Muscle of leg (tissue), 11 donors: ENCODE measurements around the gene DCAF15. TPM values are rescaled to one million over a fixed set of nuclear protein-coding genes. Genes with fewer than 3 reads are reported as not detected.
A peak's percentile ranks its signal among the peaks of the same experiment; 100 is the strongest.

Source experiments
- DNase-seq: peaks from one replicate; pipeline ENCODE4 v3.0.0; 2013
- H3K27ac ChIP-seq: one replicate; pipeline ENCODE4 v1.5.1; 2013; ENCODE audit warnings: mild to moderate bottlenecking, low read length, control low read depth
- H3K27me3 ChIP-seq: one replicate; pipeline ENCODE4 v1.6.1; 2013; ENCODE audit warnings: low read length; ENCODE audit not compliant: control insufficient read depth, insufficient read depth
- H3K36me3 ChIP-seq: one replicate; pipeline ENCODE4 v1.6.1; 2013; ENCODE audit warnings: low read length; ENCODE audit not compliant: control insufficient read depth, insufficient read depth
- H3K4me1 ChIP-seq: one replicate; pipeline ENCODE4 v1.6.1; 2013; ENCODE audit warnings: low read length; ENCODE audit not compliant: control insufficient read depth, insufficient read depth
- H3K4me3 ChIP-seq: one replicate; pipeline ENCODE4 v1.5.1; 2013; ENCODE audit warnings: low read length, control low read depth
- H3K9me3 ChIP-seq: replicated peaks from 2 replicates; pipeline ENCODE4 v1.6.1; 2013; ENCODE audit warnings: low read depth, low read length; ENCODE audit not compliant: control insufficient read depth
- WGBS: methylation state at CpG from one replicate; pipeline ENCODE4 v1.1.5; 2013; ENCODE audit warnings: missing lambda C conversion rate; ENCODE audit not compliant: insufficient coverage; 5-methylcytosine and 5-hydroxymethylcytosine counted together
- polyA plus RNA-seq, 8 donors: library from polyadenylated mRNA; unstranded; fragments of 120-200 nt; gene quantifications; one replicate each; pipeline versions ENCODE4 v1.2.1 to v1.2.3, GENCODE V29; 2013; ENCODE audit warnings: inconsistent platforms in 1 of 8, low replicate concordance in 1 of 8; ENCODE audit not compliant: insufficient read length in 8 of 8, insufficient read depth in 1 of 8
- total RNA-seq: library from RNA; stranded (reverse); fragments of 120-200 nt; gene quantifications from one replicate; pipeline ENCODE4 v1.2.4, GENCODE V29; 2013

DCAF15 gene
- total and polyA plus RNA-seq, 9 donors = 14.9 to 26.1 (median 20.8) TPM

GRCh38 chr19:13959141-13959961 is 7.0 kb downstream of the DCAF15 start:
- Histone ChIP-seq H3K27ac (no peak overlapping the region), H3K36me3 (peaks cover 81% of the 10 kb centered on the region), H3K4me3 (no peak overlapping the region), H3K9me3 (no peaks in the 10 kb centered on the region), H3K27me3 (no peaks in the 10 kb centered on the region), H3K4me1 (peaks cover 5% of the 10 kb centered on the region)
- WGBS = 80% methylated on average over 35 of the region's 41 CpGs
- DNase-seq = no peak

- Histone ChIP-seq H3K4me3 (no peak overlapping the region), H3K27me3 (no peaks in the 10 kb centered on the region), H3K4me1 (peaks cover 5% of the 10 kb centered on the region), H3K36me3 (peaks cover 82% of the 10 kb centered on the region), H3K9me3 (no peaks in the 10 kb centered on the region), H3K27ac (no peak overlapping the region)
- 89% methylated on average over 20 of the region's 27 CpGs for WGBS
- DNase-seq = no peak
These were observed 7.9 kb downstream of the DCAF15 start for GRCh38 chr19:13959962-13960862.

- peaks cover 5% of the 10 kb centered on the region for H3K4me1 ChIP-seq
- 88% methylated on average over 16 of the region's 39 CpGs for WGBS
- H3K27me3 ChIP-seq = no peaks in the 10 kb centered on the region
- no peaks in the 10 kb centered on the region for H3K9me3 ChIP-seq
- DNase-seq = no peak
- peaks cover 82% of the 10 kb centered on the region for H3K36me3 ChIP-seq
- H3K4me3 ChIP-seq = no peak overlapping the region
- H3K27ac ChIP-seq = no peak overlapping the region
These were observed 8.8 kb downstream of the DCAF15 start for GRCh38 chr19:13960863-13961784.

- no peak overlapping the region for H3K4me3 ChIP-seq
- peaks cover 82% of the 10 kb centered on the region for H3K36me3 ChIP-seq
- peaks cover 5% of the 10 kb centered on the region for H3K4me1 ChIP-seq
- H3K27me3 ChIP-seq = no peaks in the 10 kb centered on the region
- DNase-seq = peak; percentile 65
- H3K9me3 ChIP-seq = no peaks in the 10 kb centered on the region
- no peak overlapping the region for H3K27ac ChIP-seq
- WGBS = 38% methylated on average over 25 of the region's 55 CpGs
These were observed 9.8 kb downstream of the DCAF15 start for GRCh38 chr19:13961826-13962698.

GRCh38 chr19:13962699-13963602 is 10.6 kb downstream of the DCAF15 start:
- Histone ChIP-seq H3K36me3 (peaks cover 81% of the 10 kb centered on the region), H3K4me3 (peak overlapping the region; percentile 8), H3K27me3 (no peaks in the 10 kb centered on the region), H3K4me1 (peaks cover 5% of the 10 kb centered on the region), H3K27ac (no peak overlapping the region), H3K9me3 (no peaks in the 10 kb centered on the region)
- WGBS = 38% methylated on average over 64 of the region's 89 CpGs
- peak; percentile 66 for DNase-seq

GRCh38 chr19:13963603-13964105 is 11.3 kb downstream of the DCAF15 start:
- no peak for DNase-seq
- WGBS = 67% methylated on average over 46 of the region's 48 CpGs
- Histone ChIP-seq H3K36me3 (peaks cover 81% of the 10 kb centered on the region), H3K4me3 (no peak overlapping the region), H3K4me1 (peaks cover 5% of the 10 kb centered on the region), H3K9me3 (no peaks in the 10 kb centered on the region), H3K27me3 (no peaks in the 10 kb centered on the region), H3K27ac (no peak overlapping the region)

GRCh38 chr19:13964776-13965175 is 12.5 kb downstream of the DCAF15 start:
- Histone ChIP-seq H3K4me3 (no peak overlapping the region), H3K9me3 (no peaks in the 10 kb centered on the region), H3K27me3 (no peaks in the 10 kb centered on the region), H3K27ac (no peak overlapping the region), H3K4me1 (peaks cover 5% of the 10 kb centered on the region), H3K36me3 (peaks cover 81% of the 10 kb centered on the region)
- DNase-seq = no peak
- WGBS = 100% methylated on average over 1 of the region's 5 CpGs

- DNase-seq = no peak
- no peaks in the 10 kb centered on the region for H3K27me3 ChIP-seq
- H3K36me3 ChIP-seq = peaks cover 81% of the 10 kb centered on the region
- no peaks in the 10 kb centered on the region for H3K9me3 ChIP-seq
- peaks cover 5% of the 10 kb centered on the region for H3K4me1 ChIP-seq
- WGBS = 88% methylated on average over 21 of the region's 24 CpGs
- no peak overlapping the region for H3K4me3 ChIP-seq
- H3K27ac ChIP-seq = no peak overlapping the region
These were observed 13.1 kb downstream of the DCAF15 start for GRCh38 chr19:13965377-13965896.
